CD4-positive, alpha-beta memory T cell (primary cell): ENCODE measurements around the gene KCNB1. TPM values are rescaled to one million over a fixed set of nuclear protein-coding genes. Genes with fewer than 3 reads are reported as not detected.

Experiments
- CTCF ChIA-PET: fragments of 350-600 bp; sonication (Branson Sonifier 250); formaldehyde crosslinking; loops from one replicate; lab custom pipeline; 2021; ENCODE audit warnings: inconsistent platforms; ENCODE audit not compliant: partially characterized antibody; lab: Charles Lee
- POLR2A ChIA-PET: fragments of 350-600 bp; sonication (Branson Sonifier 250); formaldehyde crosslinking; loops from one replicate; lab custom pipeline; 2021; ENCODE audit not compliant: partially characterized antibody; lab: Charles Lee
- DNase-seq, 5 donors: peaks; one replicate each; pipeline versions ENCODE4 v3.0.0 to v3.0.0-alpha.2; 2020 to 2022; ENCODE audit warnings: mixed read lengths in 1 of 5
- H3K27ac ChIP-seq: one replicate; pipeline ENCODE4 v1.7.0; 2013; ENCODE audit warnings: low read depth, low read length
- H3K27me3 ChIP-seq: 2 replicates; pipeline ENCODE4 v1.7.0; 2013; ENCODE audit warnings: mild to moderate bottlenecking, low read length, moderate library complexity; ENCODE audit not compliant: insufficient read depth
- H3K36me3 ChIP-seq: 2 replicates; pipeline ENCODE4 v1.7.0; 2013; ENCODE audit warnings: mild to moderate bottlenecking, low read length, moderate library complexity; ENCODE audit not compliant: insufficient read depth
- H3K4me1 ChIP-seq: 2 replicates; pipeline ENCODE4 v1.7.0; 2013; ENCODE audit warnings: mild to moderate bottlenecking, low read length, moderate library complexity; ENCODE audit not compliant: insufficient read depth
- H3K4me3 ChIP-seq, 2 donors: one replicate each; pipeline ENCODE4 v1.7.0; 2013; ENCODE audit warnings: low read length in 2 of 2, mild to moderate bottlenecking in 1 of 2
- H3K9me3 ChIP-seq, 2 donors: one replicate each; pipeline ENCODE4 v1.7.0; 2013; ENCODE audit warnings: low read length in 2 of 2, control low read depth in 1 of 2; ENCODE audit not compliant: control insufficient read depth in 1 of 2
- H3K27ac Mint-ChIP-seq, 7 donors: one replicate each; pipeline ENCODE4 v1.8.0; 2020 to 2021; ENCODE audit warnings: mixed read lengths in 7 of 7, mild to moderate bottlenecking in 6 of 7, inconsistent platforms in 3 of 7, moderate library complexity in 3 of 7
- H3K27me3 Mint-ChIP-seq, 2 donors: one replicate each; pipeline ENCODE4 v1.8.0; 2020 to 2021; ENCODE audit warnings: mixed read lengths in 2 of 2
- H3K36me3 Mint-ChIP-seq, 2 donors: one replicate each; pipeline ENCODE4 v1.8.0; 2020 to 2021; ENCODE audit warnings: mixed read lengths in 2 of 2, inconsistent platforms in 1 of 2, mild to moderate bottlenecking in 1 of 2
- H3K4me1 Mint-ChIP-seq, 4 donors: one replicate each; pipeline ENCODE4 v1.8.0; 2020 to 2021; ENCODE audit warnings: mixed read lengths in 4 of 4, mild to moderate bottlenecking in 1 of 4
- H3K4me3 Mint-ChIP-seq, 8 donors: one replicate each; pipeline ENCODE4 v1.8.0; 2020 to 2021; ENCODE audit warnings: mixed read lengths in 8 of 8, mild to moderate bottlenecking in 7 of 8, moderate library complexity in 6 of 8, inconsistent platforms in 3 of 8
- H3K9me3 Mint-ChIP-seq, 8 donors: one replicate each; pipeline ENCODE4 v1.8.0; 2020 to 2021; ENCODE audit warnings: mixed read lengths in 8 of 8, mild to moderate bottlenecking in 5 of 8, inconsistent platforms in 3 of 8, moderate library complexity in 1 of 8
- intact Hi-C: fragments of 100-400 bp; cut with micrococcal nuclease; formaldehyde crosslinking; loops from one replicate; pipeline ENCODE4 v1.15.1; 2023
- polyA plus RNA-seq, 2 donors: library from polyadenylated mRNA; unstranded; fragments of 300-500 nt; fragmentation: Illumina TruSeq; gene quantifications; one replicate each; pipeline ENCODE4 v1.2.3, GENCODE V29; 2021
- total RNA-seq, 2 experiments: library from RNA; stranded (reverse); gene quantifications; one replicate each; pipeline ENCODE4 v1.2.3, GENCODE V29; 2021

Gene KCNB1
- total and polyA plus RNA-seq, 4 experiments from 2014 or later = 0.09 TPM; not detected in 3

DNA sequence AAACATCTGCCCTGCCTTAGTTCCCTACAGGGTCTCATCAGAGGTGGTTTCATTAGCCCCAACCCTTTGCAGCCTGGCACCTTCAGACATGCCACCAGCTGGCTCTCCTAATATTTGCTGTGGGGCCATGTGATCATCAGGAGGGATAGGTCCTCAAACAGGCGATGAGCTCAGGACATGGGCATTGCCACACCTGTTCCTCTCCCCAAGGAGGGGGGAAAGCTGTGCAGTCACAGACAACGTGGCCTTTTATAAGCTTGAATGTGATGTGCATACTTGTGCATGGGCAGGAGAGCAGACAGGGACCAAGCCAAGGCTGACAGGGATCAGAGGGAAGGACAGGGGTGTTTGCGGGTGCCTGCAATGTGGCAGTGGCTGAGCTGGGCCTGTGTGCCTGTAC is 125.8 kb downstream of the KCNB1 start:
- no peak overlapping the region for H3K27ac ChIP-seq
- DNase-seq = no peak
- H3K36me3 ChIP-seq = no peaks in the 10 kb centered on the region
- intact Hi-C loops = no loop called here
- H3K4me3 ChIP-seq = no peak overlapping the region
- no peaks in the 10 kb centered on the region for H3K9me3 ChIP-seq
- Mint-ChIP-seq H3K27ac (no peak overlapping the region), H3K9me3 (peaks cover 0 to 3% (median 0%) of the 10 kb centered on the region in 8 donors), H3K4me3 (no peak overlapping the region), H3K27me3 (peaks cover 9 to 24% of the 10 kb centered on the region in 2 donors), H3K4me1 (no peaks in the 10 kb centered on the region), H3K36me3 (no peaks in the 10 kb centered on the region)
- H3K4me1 ChIP-seq = no peaks in the 10 kb centered on the region
- POLR2A ChIA-PET = no interaction called here
- CTCF ChIA-PET = interaction anchor here (1.2 kb wide), 1 partner anchor 10 kb away, joined by 3 read pairs; no protein-coding TSS in a partner anchor
- peaks cover 3% of the 10 kb centered on the region for H3K27me3 ChIP-seq

- no peaks in the 10 kb centered on the region for H3K4me1 ChIP-seq
- Mint-ChIP-seq H3K36me3 (no peaks in the 10 kb centered on the region), H3K9me3 (peaks cover 0 to 3% (median 0%) of the 10 kb centered on the region in 8 donors), H3K27me3 (peaks cover 6 to 15% of the 10 kb centered on the region in 2 donors), H3K27ac (no peak overlapping the region), H3K4me3 (no peak overlapping the region), H3K4me1 (no peaks in the 10 kb centered on the region)
- H3K27ac ChIP-seq = no peak overlapping the region
- POLR2A ChIA-PET = no interaction called here
- no peaks in the 10 kb centered on the region for H3K9me3 ChIP-seq
- intact Hi-C loops = no loop called here
- no peaks in the 10 kb centered on the region for H3K36me3 ChIP-seq
- peaks cover 3% of the 10 kb centered on the region for H3K27me3 ChIP-seq
- CTCF ChIA-PET = no interaction called here
- no peak for DNase-seq
- H3K4me3 ChIP-seq = no peak overlapping the region
Observed at GRCh38 chr20:49354673-49355072, 127.8 kb downstream of the KCNB1 start.

DNA sequence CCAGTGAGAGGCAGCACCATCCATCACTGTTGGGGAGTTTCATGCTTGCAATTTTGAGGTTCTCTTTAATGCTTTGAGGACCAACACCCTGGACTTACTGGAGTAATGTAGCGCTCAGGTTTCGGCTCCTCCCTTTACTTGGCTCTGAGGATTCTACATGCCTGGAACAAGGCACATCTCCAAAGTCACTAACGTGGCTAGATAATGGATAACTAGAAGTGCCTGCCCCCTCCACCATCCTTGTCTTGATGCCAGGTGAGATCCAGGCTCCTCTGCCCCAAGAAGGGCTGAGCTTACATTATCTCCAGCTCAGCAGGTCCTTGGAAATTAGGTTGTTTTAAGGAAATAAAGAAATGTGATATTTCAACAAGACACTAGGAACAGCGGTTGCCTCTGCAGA is 129.1 kb downstream of the KCNB1 start:
- Mint-ChIP-seq H3K9me3 (peaks cover 0 to 3% (median 0%) of the 10 kb centered on the region in 8 donors), H3K4me3 (no peak overlapping the region), H3K4me1 (no peaks in the 10 kb centered on the region), H3K27me3 (peaks cover 6 to 18% of the 10 kb centered on the region in 2 donors), H3K36me3 (no peaks in the 10 kb centered on the region), H3K27ac (no peak overlapping the region)
- no peak overlapping the region for H3K27ac ChIP-seq
- POLR2A ChIA-PET = no interaction called here
- H3K4me1 ChIP-seq = no peaks in the 10 kb centered on the region
- H3K9me3 ChIP-seq = no peaks in the 10 kb centered on the region
- intact Hi-C loops = no loop called here
- H3K27me3 ChIP-seq = peaks cover 3% of the 10 kb centered on the region
- no peak for DNase-seq
- CTCF ChIA-PET = no interaction called here
- H3K4me3 ChIP-seq = no peak overlapping the region
- no peaks in the 10 kb centered on the region for H3K36me3 ChIP-seq

GRCh38 chr20:49352751-49353150 is 129.7 kb downstream of the KCNB1 start:
- Histone ChIP-seq H3K4me3 (no peak overlapping the region), H3K36me3 (no peaks in the 10 kb centered on the region), H3K9me3 (no peaks in the 10 kb centered on the region), H3K27me3 (peaks cover 3% of the 10 kb centered on the region), H3K27ac (no peak overlapping the region), H3K4me1 (no peaks in the 10 kb centered on the region)
- intact Hi-C loops = no loop called here
- H3K4me1 Mint-ChIP-seq = no peaks in the 10 kb centered on the region
- peaks cover 6 to 18% of the 10 kb centered on the region in 2 donors for H3K27me3 Mint-ChIP-seq
- no peak overlapping the region for H3K27ac Mint-ChIP-seq
- H3K9me3 Mint-ChIP-seq = peaks cover 0 to 3% (median 0%) of the 10 kb centered on the region in 8 donors
- no peak overlapping the region for H3K4me3 Mint-ChIP-seq
- DNase-seq = no peak
- ChIA-PET CTCF (interaction anchor here (1.6 kb wide), 1 partner anchor 31 kb away, joined by 3 read pairs; no protein-coding TSS in a partner anchor), POLR2A (no interaction called here)
- H3K36me3 Mint-ChIP-seq = no peaks in the 10 kb centered on the region

- Mint-ChIP-seq H3K4me3 (no peak overlapping the region), H3K4me1 (no peaks in the 10 kb centered on the region), H3K9me3 (peaks cover 0 to 3% (median 0%) of the 10 kb centered on the region in 8 donors), H3K27me3 (peaks cover 5 to 15% of the 10 kb centered on the region in 2 donors), H3K36me3 (no peaks in the 10 kb centered on the region), H3K27ac (no peak overlapping the region)
- H3K4me1 ChIP-seq = no peaks in the 10 kb centered on the region
- POLR2A ChIA-PET = no interaction called here
- no peak overlapping the region for H3K4me3 ChIP-seq
- DNase-seq = no peak
- intact Hi-C loops = no loop called here
- no peaks in the 10 kb centered on the region for H3K9me3 ChIP-seq
- CTCF ChIA-PET = interaction anchor here (1.6 kb wide), 1 partner anchor 32 kb away, joined by 3 read pairs; no protein-coding TSS in a partner anchor
- peaks cover 3% of the 10 kb centered on the region for H3K27me3 ChIP-seq
- H3K36me3 ChIP-seq = no peaks in the 10 kb centered on the region
- no peak overlapping the region for H3K27ac ChIP-seq
Observed at GRCh38 chr20:49351775-49352174, 130.7 kb downstream of the KCNB1 start.

- ChIA-PET CTCF (interaction anchor here (1.2 kb wide), 2 partner anchors 18 to 135 kb away, joined by 3 read pairs; no protein-coding TSS in a partner anchor), POLR2A (no interaction called here)
- no peaks in the 10 kb centered on the region for H3K9me3 ChIP-seq
- Mint-ChIP-seq H3K4me3 (no peak overlapping the region), H3K4me1 (no peaks in the 10 kb centered on the region), H3K27ac (peak overlapping the region in 1 of 7 donors; percentile 1), H3K36me3 (no peaks in the 10 kb centered on the region), H3K27me3 (peaks cover 7 to 8% of the 10 kb centered on the region in 2 donors), H3K9me3 (peaks cover 0 to 3% (median 0%) of the 10 kb centered on the region in 8 donors)
- H3K27me3 ChIP-seq = peaks cover 3% of the 10 kb centered on the region
- no peak for DNase-seq
- H3K36me3 ChIP-seq = no peaks in the 10 kb centered on the region
- H3K4me1 ChIP-seq = no peaks in the 10 kb centered on the region
- intact Hi-C loops = no loop called here
- H3K27ac ChIP-seq = no peak overlapping the region
- no peak overlapping the region for H3K4me3 ChIP-seq
Observed at GRCh38 chr20:49349694-49350252, 132.7 kb downstream of the KCNB1 start.

- intact Hi-C loops = no loop called here
- CTCF ChIA-PET = no interaction called here
- DNase-seq = no peak
- peaks cover 7 to 9% of the 10 kb centered on the region in 2 donors for H3K27me3 Mint-ChIP-seq
- no peaks in the 10 kb centered on the region for H3K4me1 Mint-ChIP-seq
- no peaks in the 10 kb centered on the region for H3K36me3 Mint-ChIP-seq
- POLR2A ChIA-PET = no interaction called here
- Histone ChIP-seq H3K36me3 (no peaks in the 10 kb centered on the region), H3K4me1 (no peaks in the 10 kb centered on the region), H3K27me3 (peaks cover 3% of the 10 kb centered on the region), H3K27ac (no peak overlapping the region), H3K9me3 (no peaks in the 10 kb centered on the region), H3K4me3 (no peak overlapping the region)
- H3K27ac Mint-ChIP-seq = peak overlapping the region in 1 of 7 donors; percentile 2
- peaks cover 0 to 3% (median 0%) of the 10 kb centered on the region in 8 donors for H3K9me3 Mint-ChIP-seq
- H3K4me3 Mint-ChIP-seq = no peak overlapping the region
Observed at GRCh38 chr20:49349078-49349477, 133.4 kb downstream of the KCNB1 start.
